Uterus (tissue), 4 donors: Measurements from ENCODE around the gene ZBTB7C. TPM values are rescaled to one million over a fixed set of nuclear protein-coding genes. Genes with fewer than 3 reads are reported as not detected.

Experiments used
- DNase-seq, 2 donors: peaks; one replicate each; pipeline ENCODE4 v3.0.0-alpha.2; 2019 to 2020
- H3K27ac ChIP-seq, 2 donors: fragments of 200-600 bp; sonication (generic); 1 replicate in 1 of 2; 2 replicates in 1 of 2; pipeline ENCODE4 v1.5.1; 2016 to 2018
- H3K27me3 ChIP-seq, 2 donors: fragments of 200-600 bp; sonication (generic); one replicate each; pipeline ENCODE4 v1.5.1; 2018 to 2019; ENCODE audit warnings: control low read depth in 1 of 2
- H3K36me3 ChIP-seq, 2 donors: fragments of 200-600 bp; sonication (generic); one replicate each; pipeline ENCODE4 v1.5.1; 2019; ENCODE audit warnings: control low read depth in 1 of 2
- H3K4me1 ChIP-seq, 2 donors: fragments of 200-600 bp; sonication (generic); one replicate each; pipeline ENCODE4 v1.5.1; 2018 to 2019; ENCODE audit warnings: control low read depth in 1 of 2
- H3K4me3 ChIP-seq, 2 donors: fragments of 200-600 bp; sonication (generic); 1 replicate in 1 of 2; 2 replicates in 1 of 2; pipeline ENCODE4 v1.5.1; 2018 to 2019; ENCODE audit warnings: mild to moderate bottlenecking in 1 of 2
- H3K9me3 ChIP-seq, 2 donors: fragments of 200-600 bp; sonication (generic); one replicate each; pipeline ENCODE4 v1.5.1; 2019; ENCODE audit warnings: control low read depth in 1 of 2
- POLR2A ChIP-seq, 2 donors: fragments of 450-650 bp; IDR thresholded peaks; one replicate each; pipeline ENCODE4 v1.6.1; 2016; ENCODE audit warnings: antibody characterized with exemption in 2 of 2, mild to moderate bottlenecking in 1 of 2, moderate library complexity in 1 of 2
- intact Hi-C: fragments of 100-400 bp; cut with DNase I; formaldehyde crosslinking; loops from one replicate; pipeline ENCODE4 v1.15.1; 2023; ENCODE audit warnings: low total_unique reads
- total RNA-seq, 4 donors: library from RNA; depleted of rRNA in 3 of 4; stranded (reverse); fragments of >200 nt in 3 of 4; gene quantifications; one replicate each; pipeline versions ENCODE4 v1.1.0 to v1.2.4, GENCODE V29; 2014 to 2023
- TF ChIP-seq, protein P1 (sequence below), 4 experiments: fragments of 200-600 bp in 2 of 4; fragments of 450-650 bp in 2 of 4; sonication (generic) in 2 of 4; IDR thresholded peaks; one replicate each; pipeline ENCODE4 v1.5.1; 2016 to 2019; ENCODE audit warnings: antibody characterized with exemption in 4 of 4, mild to moderate bottlenecking in 2 of 4, moderate library complexity in 1 of 4
- donor health status: DM: yes; HTN: yes; CAD: no.

ZBTB7C gene
- total RNA-seq, 4 donors from 2014 or later: 1.0 to 11.2 (median 7.9) TPM

- Histone ChIP-seq H3K27ac (no peak overlapping the region), H3K36me3 (no peaks in the 10 kb centered on the region), H3K4me3 (no peak overlapping the region), H3K4me1 (no peaks in the 10 kb centered on the region), H3K9me3 (no peaks in the 10 kb centered on the region), H3K27me3 (no peaks in the 10 kb centered on the region)
- no peak for TF ChIP-seq POLR2A (IDR thresholded peaks at IDR 0.05)
- TF ChIP-seq, protein P1, sequence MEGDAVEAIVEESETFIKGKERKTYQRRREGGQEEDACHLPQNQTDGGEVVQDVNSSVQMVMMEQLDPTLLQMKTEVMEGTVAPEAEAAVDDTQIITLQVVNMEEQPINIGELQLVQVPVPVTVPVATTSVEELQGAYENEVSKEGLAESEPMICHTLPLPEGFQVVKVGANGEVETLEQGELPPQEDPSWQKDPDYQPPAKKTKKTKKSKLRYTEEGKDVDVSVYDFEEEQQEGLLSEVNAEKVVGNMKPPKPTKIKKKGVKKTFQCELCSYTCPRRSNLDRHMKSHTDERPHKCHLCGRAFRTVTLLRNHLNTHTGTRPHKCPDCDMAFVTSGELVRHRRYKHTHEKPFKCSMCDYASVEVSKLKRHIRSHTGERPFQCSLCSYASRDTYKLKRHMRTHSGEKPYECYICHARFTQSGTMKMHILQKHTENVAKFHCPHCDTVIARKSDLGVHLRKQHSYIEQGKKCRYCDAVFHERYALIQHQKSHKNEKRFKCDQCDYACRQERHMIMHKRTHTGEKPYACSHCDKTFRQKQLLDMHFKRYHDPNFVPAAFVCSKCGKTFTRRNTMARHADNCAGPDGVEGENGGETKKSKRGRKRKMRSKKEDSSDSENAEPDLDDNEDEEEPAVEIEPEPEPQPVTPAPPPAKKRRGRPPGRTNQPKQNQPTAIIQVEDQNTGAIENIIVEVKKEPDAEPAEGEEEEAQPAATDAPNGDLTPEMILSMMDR (IDR thresholded peaks at IDR 0.05): no peak
- DNase-seq: no peak
- intact Hi-C loops: no loop called here
These were observed 21.0 kb upstream of the ZBTB7C start for GRCh38 chr18:48430150-48430549.

DNA sequence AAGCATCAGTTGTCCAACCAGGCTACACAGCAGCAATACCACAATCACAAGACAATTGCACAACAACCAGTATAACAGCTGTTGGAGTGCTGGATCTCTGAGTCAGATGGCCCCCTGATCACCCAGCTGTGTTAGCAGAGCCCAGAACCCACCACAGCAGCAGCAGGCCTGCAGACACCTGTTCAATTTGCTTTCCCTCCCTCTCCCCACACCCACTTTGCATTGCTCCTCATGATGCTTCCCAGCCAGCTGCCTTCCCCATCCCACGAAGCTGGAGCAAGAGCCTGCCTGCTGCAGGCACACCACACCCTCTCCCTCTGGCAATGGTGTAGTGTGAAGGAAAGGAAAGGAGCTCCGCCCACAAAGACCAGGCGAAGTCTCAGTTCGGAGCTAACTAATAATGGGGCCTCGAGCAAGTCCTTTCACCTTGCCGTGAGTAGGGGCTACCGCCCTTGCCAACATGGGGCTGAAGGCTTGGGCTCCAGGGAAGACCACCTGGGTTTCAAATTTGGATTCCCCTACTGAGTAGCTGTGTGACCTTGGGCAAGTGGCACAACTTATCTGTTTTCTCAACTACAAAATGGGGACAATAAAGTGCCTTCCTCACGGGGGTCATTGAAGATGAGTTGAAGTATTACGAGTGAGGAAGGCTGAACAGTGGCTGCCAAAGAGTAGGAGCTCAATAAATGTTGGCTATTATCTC, 19.4 kb upstream of the ZBTB7C start:
- Histone ChIP-seq H3K27ac (no peak overlapping the region), H3K4me1 (no peaks in the 10 kb centered on the region), H3K36me3 (no peaks in the 10 kb centered on the region), H3K4me3 (no peak overlapping the region), H3K27me3 (no peaks in the 10 kb centered on the region), H3K9me3 (no peaks in the 10 kb centered on the region)
- TF ChIP-seq, protein P1 (IDR thresholded peaks at IDR 0.05): no peak
- TF ChIP-seq POLR2A (IDR thresholded peaks at IDR 0.05): no peak
- DNase-seq: no peak
- intact Hi-C loops: no loop called here

DNA sequence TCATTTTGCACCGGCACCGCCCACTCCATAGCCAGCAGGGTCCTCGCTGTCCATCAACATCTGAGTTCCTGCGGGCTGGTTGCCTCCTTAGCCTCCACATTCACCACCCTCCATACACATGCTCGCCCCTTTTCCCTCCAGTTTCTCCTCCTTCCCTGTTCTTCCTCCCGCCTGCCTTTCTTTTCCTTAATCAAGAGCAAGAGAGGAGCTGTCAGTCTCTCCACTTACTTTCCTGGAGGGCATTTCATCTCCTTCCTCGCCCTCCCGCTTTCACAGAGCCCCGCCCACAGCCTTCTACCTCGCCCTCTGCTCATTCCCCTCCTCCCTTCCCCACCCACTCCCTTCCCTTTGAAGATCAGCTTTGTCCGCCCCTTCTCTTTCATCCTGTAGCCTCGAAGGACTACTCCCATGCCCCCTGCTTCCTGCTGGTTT, 13.8 kb upstream of the ZBTB7C start:
- no peak for TF ChIP-seq POLR2A (IDR thresholded peaks at IDR 0.05)
- Histone ChIP-seq H3K27me3 (no peaks in the 10 kb centered on the region), H3K4me3 (no peak overlapping the region), H3K4me1 (no peaks in the 10 kb centered on the region), H3K36me3 (no peaks in the 10 kb centered on the region), H3K27ac (no peak overlapping the region), H3K9me3 (no peaks in the 10 kb centered on the region)
- intact Hi-C loops: no loop called here
- no peak for DNase-seq

DNA sequence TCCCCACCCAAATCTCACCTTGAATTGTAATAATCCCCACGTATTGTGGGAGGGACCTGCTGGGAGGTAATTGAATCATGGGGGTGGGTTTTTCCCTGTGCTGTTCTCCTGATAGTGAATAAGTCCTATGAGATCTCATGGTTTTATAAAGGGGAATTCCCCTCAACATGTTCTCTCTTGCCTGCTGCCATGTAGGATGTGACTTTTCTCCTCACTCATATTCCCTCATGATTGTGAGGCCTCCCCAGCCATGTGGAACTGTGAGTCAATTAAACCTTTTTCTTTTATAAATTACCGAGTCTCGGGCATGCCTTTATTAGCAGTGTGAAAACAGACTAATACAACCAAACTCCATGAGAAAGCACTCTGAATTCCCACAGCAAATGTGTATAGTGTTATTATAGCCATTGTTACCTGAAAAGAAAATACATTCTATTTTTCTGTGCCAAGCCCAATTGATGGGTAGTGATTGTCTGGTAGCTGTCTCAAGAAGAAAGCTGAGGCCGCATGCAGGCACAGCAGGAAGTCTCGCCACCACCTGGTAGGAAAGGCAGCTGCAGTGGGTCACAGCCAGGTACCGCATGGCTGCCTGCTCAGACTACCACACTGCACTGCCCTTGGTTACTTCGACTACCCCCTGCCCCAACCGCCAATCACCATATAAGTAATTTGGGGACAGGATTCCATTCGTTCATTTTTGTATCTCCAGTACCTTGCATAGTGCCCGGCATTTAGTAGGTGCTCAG, 10.3 kb upstream of the ZBTB7C start:
- Histone ChIP-seq H3K27ac (no peak overlapping the region), H3K4me1 (no peaks in the 10 kb centered on the region), H3K36me3 (no peaks in the 10 kb centered on the region), H3K9me3 (no peaks in the 10 kb centered on the region), H3K4me3 (no peak overlapping the region), H3K27me3 (no peaks in the 10 kb centered on the region)
- intact Hi-C loops: no loop called here
- TF ChIP-seq POLR2A (IDR thresholded peaks at IDR 0.05): no peak
- TF ChIP-seq, protein P1 (IDR thresholded peaks at IDR 0.05): no peak
- no peak for DNase-seq

- TF ChIP-seq, protein P1 (IDR thresholded peaks at IDR 0.05): no peak
- TF ChIP-seq POLR2A (IDR thresholded peaks at IDR 0.05): no peak
- Histone ChIP-seq H3K9me3 (no peaks in the 10 kb centered on the region), H3K27me3 (no peaks in the 10 kb centered on the region), H3K27ac (no peak overlapping the region), H3K4me3 (no peak overlapping the region), H3K4me1 (no peaks in the 10 kb centered on the region), H3K36me3 (no peaks in the 10 kb centered on the region)
- DNase-seq: no peak
- intact Hi-C loops: no loop called here
These were observed 9.5 kb upstream of the ZBTB7C start for GRCh38 chr18:48418539-48419276.
